Activated T-cell treated with anti-CD3 and anti-CD28 coated beads for 4 hours (primary cell): Measurements from ENCODE around the gene GALNT7.

Experiments used
- DNase-seq: peaks from one replicate; pipeline ENCODE4 v3.0.0-alpha.2; 2020

The GALNT7 gene

DNA sequence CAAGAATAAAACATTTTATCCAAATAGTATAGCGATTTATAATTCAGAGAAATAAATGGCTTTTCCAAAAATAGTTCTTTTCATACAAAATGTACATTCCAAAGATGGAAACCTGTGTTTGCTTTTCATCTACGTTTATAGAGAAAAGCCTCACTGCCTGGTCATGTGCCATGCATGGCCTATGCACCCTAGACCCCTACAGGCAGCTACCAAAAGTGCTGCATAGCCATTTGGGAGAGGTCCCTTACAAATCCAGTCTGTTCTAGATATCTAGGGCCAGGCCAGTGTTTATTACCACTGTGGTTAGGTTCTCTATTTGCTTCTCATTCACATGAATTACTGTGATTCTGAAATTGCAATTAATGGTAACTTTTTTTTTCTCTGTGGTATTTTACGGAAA is 148.4 kb downstream of the GALNT7 start:
- DNase-seq: no peak

DNA sequence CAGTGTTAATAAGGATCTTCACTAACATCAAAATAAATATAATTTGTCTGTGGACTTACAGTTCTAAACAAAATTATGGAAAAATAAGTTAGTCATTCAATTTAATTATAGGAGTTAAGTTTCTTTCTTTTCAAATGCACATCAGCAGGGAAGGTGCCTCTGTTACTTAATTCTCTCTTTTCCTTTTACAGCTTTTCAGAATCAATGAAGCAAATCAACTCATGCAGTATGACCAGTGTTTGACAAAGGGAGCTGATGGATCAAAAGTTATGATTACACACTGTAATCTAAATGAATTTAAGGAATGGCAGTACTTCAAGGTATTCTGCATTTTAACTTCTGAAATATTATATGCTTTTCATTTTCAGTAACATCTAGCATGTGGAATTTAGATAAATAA is 149.6 kb downstream of the GALNT7 start:
- DNase-seq: no peak

DNA sequence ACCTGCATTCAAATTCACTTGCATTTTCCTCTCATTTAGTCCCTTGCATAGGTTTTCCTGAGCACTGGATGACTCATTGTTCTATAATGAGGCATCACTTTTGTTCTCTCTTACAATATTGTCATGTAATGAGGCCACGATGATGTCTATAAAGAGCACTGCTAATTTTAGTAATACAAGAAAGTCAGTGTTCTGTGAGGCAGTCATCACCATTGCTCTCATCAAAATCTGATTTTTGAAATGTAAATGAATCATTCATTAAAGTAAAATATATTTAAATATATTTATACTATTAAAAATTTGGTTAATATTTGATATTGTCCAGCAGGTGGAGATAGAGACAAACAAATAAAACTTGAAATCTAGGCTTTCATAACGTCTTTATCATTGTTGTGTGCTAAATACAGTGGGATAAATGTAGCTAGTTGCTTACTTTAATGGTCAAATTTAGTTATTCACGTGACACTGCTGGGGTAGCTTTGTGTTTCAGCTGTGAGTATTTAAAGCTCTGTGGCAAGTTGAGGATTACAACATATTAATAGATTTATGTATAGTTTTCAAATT is 150.1 kb downstream of the GALNT7 start:
- DNase-seq: no peak

- DNase-seq: no peak
These were observed 151.1 kb downstream of the GALNT7 start for GRCh38 chr4:173319696-173320095.

- DNase-seq: no peak
These were observed 156.6 kb downstream of the GALNT7 start for GRCh38 chr4:173325007-173325736.

DNA sequence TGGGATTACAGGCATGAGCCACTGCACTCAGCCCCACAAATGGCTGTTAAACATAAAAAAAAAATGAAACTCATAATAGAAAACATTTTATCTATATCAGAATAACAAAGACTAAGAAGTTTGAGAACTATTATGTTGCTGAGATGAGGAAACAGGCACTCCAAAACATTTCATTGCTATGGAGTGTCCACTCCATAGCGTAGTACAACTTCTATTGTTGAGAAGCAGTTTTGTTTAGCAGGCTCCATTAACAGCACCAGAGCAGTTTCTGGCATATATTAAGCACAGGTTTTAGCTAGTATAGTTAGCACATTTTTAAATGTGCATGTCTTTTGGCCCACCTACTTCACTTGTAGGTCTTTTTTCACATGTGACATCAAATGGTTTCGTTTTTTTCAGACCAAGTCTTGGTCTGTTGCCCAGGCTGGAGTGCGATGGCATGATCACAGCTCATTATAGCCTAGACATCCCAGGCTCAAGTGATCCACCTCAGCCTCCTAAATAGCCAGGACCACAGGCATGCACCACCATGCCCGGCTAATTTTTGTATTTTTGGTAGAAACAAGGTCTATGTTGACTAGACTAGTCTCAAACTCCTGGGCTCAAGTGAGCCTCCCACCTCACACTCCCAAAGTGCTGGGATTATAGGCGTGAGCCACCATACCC is 159.8 kb downstream of the GALNT7 start:
- DNase-seq: no peak

DNA sequence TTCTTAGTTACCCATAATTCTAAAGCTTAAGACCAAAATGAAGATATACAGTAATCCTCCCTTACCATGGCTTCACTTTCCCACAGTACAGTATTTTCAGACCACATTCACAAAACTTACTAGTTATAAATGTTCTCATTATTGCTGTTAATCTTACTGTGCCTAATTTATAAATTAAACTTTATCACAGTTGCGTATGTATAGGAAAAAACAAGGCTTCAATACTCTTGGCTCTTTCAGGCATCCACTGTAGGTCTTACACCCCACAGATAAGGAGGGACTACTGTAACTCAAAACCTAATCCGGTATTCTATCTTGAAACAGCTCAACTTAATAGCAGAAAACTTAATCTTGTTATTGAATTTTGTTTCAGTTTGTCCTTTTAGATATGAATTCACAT is 162.0 kb downstream of the GALNT7 start:
- DNase-seq: no peak

DNA sequence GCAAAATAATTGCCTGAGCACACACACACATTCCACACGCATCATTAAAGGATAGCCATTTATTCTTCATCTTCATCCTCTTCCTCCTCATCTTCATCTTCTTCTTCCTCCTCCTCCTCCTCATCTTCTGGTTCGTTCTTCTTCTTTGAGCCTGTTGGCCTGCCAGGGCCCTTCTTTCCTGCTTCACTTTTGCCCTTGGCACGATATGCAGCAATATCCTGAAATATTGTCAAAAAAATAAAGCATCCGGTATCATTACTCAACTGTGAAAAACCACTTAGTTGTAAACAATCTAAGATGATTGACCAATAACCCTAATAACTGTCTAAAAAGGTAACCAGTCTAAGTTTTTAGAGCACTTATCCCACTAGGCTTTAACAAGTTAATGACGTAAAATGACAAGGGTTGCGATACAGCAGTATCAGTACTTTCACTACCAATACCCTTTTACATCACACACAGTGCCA is 163.4 kb downstream of the GALNT7 start:
- no peak for DNase-seq

DNA sequence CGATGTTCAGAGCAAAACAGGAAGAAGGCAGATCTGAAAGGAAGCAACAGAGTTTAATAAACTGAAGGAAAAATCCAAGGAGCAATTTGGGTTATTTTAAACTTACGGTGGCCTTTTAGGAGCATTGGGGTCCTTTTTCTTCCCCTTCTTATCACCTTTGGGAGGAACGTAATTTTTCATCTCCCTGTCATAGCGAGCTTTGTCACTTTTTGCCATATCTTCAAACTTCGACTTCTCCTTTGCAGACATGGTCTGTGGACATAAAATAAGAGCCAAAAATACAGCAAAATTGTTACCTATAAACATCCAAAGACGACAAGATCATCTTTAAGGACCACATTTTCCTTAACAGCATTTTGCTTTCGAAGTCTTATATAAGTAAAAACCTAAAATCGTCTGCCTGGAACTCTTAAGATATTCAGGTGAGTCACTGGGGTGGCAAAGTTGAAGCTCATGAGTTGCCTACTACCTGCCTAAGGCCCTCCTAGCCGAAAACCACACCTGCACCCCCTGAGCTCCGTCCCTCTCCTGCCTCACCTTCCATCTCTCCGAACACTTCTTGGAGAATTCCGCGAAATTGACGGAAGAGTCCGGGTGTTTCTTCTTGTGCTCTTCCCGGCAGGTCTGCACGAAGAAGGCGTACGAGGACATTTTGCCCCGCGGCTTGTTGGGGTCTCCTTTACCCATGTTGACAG is 164.5 kb downstream of the GALNT7 start:
- no peak for DNase-seq

- DNase-seq: peak; percentile 26
These were observed 165.1 kb downstream of the GALNT7 start for GRCh38 chr4:173333658-173334084.

DNA sequence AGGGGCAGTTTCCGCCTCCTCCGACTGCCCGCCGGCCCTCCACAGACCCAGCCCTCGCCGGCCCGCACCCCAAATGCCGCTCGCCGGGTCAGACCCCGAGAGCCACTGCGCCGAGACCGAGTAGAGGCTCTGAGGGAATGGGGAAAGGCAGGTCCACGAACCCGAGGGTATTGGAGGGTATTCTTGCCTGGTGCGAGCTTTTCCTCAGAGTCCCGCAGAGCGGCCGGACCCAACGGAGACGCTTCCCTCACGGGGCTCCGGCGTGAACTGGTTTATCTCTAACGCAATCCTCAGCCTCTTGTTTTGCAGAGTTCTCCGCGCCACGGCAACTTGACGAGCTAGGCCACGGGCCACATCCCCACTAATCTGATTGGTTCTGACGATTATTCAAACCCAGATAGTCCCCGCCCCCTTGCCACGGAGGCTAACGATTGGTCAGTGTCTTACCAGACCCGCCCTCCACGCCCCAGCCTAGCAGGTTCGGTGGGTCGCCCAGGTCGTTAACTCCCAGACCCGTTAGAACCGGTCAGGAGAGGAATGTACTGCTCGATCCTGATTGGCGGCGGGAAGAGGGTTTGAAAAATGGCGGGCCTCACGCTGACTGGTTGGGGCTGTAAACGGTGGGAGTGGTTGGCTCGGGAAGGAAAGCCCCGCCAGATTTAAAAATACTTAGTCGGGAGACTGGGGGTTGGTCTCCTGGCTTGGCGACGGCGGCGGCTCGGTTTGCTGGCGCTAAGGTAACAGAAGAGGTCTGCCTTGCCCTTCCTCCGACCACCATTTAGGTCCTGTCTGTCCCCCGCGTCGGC is 165.7 kb downstream of the GALNT7 start, which contains the start of gene HMGB2:
HMGB2 (minus strand) TSS at position 274 of the 806 bp plus-strand sequence. CDS start 709 bp downstream, outside the sequence.
- peak; percentile 100 for DNase-seq

DNA sequence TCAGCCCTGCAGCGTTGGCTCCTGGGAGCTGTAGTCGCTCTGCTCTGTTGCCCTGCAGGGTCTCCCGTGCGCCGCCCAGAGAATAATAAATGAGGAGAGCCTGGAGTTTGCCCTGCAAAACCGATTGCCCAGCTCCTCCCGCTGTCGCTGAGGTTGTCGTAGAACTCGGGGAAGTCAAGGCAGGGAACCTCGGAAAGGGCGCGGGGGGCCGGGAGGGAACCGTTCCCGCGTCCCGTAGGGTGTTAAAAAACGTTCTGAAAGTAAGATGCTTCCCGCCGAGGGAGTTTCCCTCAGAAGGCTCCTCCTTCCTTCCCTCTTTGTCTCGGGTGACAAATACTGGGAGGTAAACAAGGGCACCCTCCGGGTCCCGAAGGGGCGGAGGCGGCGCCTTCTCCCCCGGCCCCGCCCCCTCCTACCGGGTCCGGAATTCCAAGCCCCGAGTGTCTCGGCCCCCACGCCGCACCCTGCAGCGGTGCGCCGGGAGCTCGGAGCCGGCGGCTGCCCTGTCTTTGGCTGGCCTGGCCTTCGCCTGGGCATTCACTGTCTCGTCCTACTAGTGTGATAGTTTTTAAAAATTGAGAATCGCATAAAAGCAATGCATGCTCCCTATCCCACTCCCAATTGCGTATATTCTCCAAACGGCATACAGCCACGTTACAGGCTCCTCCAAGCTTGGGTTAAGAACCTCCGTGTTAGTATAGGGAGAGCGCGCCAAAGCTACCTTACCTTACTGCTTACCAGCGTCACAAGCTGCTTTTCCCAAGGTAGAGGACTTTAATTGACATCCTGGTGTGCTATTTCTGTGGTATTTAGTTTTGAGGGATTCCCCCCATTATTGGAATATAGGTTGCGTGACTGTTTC is 166.5 kb downstream of the GALNT7 start:
- DNase-seq: no peak

- no peak for DNase-seq
These were observed 168.9 kb downstream of the GALNT7 start for GRCh38 chr4:173337463-173337862.

GRCh38 chr4:173343832-173344397 is 175.3 kb downstream of the GALNT7 start:
- no peak for DNase-seq

DNA sequence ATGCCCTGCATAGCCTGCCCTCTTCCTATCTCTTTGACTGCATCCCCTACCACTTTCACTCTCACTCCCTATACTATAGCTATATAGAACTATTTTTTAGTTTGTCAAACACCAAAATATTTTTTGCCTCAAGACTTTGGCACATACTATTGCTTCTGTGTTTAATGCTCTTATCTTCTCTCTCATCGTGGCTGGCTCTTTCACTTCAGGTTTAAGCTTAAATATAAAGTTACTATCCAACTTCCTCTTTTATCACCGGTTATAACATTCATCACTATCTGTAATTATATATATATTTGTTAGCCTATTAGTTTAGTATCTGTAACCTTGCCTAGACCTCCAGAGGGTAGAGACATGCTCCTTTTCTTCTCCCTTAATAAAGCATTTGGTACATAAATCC is 177.0 kb downstream of the GALNT7 start:
- no peak for DNase-seq

- no peak for DNase-seq
These were observed 177.5 kb downstream of the GALNT7 start for GRCh38 chr4:173346074-173346473.

GRCh38 chr4:173347467-173347866 is 178.9 kb downstream of the GALNT7 start:
- no peak for DNase-seq

GRCh38 chr4:173357939-173358338 is 189.3 kb downstream of the GALNT7 start:
- DNase-seq: no peak

GRCh38 chr4:173360587-173361221 is 192.1 kb downstream of the GALNT7 start:
- no peak for DNase-seq

DNA sequence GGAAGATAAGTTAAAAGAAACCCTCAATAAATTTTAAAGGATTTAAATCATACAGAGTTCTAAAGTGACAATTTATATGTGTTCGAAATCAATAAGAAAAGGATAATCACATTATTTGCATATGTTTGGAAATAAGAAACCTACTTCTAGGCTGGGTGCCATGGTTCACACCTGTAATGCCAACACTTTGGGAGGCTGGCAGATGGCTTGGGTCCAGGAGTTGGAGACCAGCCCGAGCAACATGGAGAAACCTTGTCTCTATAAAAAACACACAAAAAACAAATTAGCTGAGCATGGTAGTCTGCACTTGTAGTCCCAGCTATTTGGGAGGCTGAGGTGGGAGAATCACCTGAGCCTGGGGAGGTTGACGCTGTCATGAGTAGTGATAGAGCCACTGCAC is 194.1 kb downstream of the GALNT7 start:
- no peak for DNase-seq
